GM19035 (cell line): ENCODE measurements around the gene CCNI2.
"Not testable (repeated sequence)": the region's sequence is repeated elsewhere in the genome, so short reads cannot be mapped to it uniquely, and the experiment has no call there.

ENCODE experiments used
- ATAC-seq: cut with Tn5 transposase; IDR thresholded peaks from one replicate; pipeline ENCODE4 v1.9.1; 2021; ENCODE audit not compliant: unreplicated experiment

The CCNI2 gene

DNA sequence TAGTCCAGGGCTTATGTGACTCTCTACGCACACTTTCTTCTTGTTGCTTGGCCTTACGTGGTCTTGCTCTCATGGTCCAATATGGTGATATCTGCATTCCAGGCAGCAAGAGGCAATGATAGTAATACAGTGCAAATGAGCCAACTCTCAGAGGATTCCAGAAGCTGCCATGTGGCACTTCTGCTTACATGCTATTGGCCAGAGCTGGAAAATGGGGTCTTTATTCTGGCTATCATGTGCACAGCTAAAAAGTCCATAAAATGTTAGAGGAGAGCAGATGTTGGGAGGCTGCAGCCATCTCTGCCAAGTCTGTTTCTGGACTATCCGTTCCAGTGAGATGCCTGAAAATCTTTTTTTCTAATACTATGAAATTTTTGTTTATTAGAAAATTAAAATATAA lies 32.7 kb downstream of the CCNI2 start:
- ATAC-seq, result no peak

DNA sequence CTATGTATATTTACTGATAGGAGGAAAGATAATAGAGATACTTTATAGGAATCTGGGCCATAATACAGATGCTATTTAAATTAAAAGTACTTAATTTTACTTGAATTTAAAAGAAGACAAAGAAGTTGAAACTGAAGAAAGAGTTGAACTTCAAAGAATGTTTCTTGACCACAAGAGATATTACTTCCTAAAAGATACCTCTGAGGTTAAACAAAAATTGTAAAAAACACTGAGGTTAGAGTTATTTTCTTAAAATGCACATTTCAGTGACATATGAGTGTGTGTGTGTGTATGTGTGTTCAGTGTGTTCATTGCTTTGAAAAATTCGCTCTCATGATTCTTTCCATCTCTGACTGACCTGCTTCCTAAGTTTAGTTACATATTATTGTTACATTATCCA lies 33.4 kb downstream of the CCNI2 start:
- ATAC-seq, result no peak

DNA sequence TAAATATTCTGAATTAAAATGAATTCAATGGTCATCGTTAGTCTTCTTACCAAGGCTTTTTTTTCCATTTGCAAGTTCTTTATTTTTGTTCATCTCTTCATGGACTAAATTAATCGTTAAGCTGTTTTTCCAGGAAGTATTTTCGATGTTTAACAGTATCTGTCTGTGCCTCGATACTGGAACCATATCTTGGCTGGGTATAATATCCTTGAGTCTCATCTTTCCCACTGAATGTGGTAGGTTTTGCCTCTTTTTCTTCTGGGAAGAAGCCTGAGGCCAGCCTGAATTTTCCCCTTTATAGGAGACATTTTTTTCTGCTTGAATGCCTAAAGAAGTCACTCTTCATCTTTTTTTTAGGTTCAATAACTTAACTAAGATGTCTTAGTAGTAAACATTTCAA lies 33.8 kb downstream of the CCNI2 start:
- no peak for ATAC-seq

DNA sequence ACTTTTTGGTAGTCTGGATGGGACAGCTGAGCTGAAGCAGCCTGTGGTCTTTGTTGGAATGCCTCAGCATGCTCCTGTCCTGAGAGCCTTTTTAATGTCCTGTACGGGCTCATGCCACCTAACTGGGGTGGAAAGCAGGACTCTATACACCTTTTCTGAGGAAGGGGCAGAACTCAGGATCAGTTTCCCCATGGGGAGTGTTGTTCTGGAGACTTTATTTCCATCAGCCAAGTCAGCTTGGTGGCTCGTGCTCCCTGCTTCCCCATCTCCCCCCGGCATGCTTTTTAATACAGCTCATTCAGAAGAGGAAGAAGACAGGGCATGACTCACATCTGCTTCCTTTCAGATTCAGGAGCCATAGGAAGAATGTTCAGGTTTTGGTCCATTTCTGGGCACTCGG lies 34.9 kb downstream of the CCNI2 start:
- no peak for ATAC-seq

DNA sequence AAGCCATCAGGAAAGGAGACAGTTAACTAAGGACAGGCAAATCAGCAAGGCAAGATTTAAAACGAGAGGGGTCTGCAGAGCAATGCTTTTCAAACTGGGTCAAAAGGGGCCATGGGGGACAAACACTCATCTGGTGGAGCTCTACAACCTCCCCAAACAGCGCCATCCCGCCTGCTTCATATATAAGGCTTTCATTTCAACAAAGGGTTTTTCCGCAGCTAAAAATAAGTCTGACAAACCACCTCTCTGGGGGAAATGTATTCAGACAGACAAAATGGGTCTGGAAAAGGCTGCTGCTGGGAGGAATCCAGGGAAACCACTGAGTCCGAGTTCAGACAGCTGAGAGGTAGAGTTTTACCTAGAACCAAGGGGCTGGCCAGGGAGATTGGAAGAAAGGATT lies 38.1 kb downstream of the CCNI2 start:
- ATAC-seq, result no peak

DNA sequence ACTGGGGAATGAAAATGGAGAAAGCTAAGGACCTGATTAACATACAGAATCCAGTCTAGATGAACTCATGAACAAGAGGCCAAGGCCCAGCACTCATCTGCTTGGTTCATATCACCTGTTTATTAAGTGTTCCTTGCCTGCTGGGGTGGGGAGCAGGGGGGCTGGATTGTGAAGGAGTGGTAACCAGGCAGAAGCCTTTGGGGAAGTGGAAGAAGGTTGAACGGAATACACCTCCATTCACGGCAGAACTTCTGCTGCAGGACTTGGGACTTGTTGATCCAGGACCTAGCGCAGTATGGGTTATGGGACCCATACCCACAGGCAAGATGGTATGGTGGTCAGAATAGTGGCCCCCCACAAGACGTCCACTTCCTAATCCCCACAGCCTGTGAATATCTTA lies 38.6 kb downstream of the CCNI2 start:
- ATAC-seq, result no peak

DNA sequence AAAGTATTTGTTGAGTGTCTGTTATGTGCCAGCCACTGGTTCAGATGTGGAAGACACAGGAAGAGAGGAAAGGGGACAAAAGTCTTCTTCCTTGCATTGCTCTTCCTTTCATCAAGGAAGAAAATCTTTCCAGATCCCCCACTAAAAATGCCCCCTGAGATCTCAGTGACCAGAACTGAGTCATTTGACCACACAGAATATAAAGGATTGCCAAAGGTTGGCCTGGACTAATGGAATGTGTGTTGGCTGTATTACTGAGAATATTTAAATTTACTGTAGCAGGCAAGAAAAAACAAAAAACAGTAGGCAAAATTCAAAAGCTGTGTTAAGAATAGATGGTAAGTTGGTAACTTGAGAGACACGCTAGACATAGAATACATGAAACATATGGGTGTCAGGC lies 39.9 kb downstream of the CCNI2 start:
- ATAC-seq, result no peak

DNA sequence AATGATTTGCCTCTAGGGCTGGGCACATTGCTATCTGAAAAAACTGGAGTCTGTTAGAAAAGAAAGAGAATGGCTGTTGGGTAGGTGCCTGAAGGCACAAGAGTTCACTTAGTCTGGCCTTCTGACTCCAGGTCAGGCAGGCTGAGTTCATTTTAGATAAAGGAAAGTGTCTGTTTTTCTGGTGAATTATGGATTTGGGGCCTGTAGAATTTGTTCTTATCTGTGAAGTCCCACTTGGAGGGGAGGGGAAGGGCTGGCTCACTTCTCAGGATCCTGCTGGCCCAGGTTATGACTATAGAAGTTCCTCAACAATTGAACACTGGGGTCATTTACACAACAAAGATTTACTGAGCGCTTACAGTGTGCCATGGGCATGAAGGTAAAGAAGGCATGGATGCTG lies 41.3 kb downstream of the CCNI2 start:
- ATAC-seq, result no peak

DNA sequence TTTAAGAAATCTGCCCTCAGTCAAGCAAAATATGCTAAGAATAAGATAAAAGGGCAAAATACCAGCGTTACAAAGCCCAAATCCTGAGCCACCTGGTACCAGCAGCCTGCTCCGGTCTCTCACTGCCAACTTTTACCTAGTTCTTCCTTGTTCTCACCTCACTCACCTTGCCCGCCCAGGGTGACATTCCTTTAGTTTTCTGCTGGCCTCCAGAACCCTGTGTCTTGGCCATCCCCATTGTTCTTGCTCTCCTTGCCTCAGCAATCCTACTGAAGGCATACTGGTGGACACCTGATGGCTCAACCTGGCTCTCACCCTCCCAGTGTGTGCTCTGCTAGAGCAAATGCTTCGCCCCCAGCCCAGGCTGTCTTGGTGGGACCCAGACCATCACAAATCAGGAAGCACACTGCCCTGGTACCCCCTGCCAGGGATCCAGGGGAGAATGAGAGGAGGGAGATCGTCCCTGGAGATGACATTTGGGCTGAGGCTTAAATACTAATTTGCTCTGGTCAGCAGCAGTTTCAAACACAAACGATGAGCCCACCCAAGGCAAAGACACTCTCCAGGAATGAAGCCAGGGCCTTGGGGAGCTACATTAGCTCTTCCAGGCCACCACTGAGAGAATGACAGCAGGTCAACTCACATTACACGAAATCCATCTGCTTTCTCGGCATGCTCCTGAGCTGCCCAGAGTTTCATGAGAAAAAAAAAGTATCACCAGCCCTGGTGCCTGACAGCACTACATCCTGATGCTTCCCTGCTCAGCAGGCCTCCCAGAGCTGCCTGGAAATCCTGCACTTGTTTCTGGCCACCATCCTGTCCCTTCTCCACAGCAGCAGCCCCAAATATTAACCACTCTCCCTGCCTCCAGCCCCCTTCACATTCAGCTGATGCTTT lies 42.0 kb downstream of the CCNI2 start:
- ATAC-seq, result no peak

DNA sequence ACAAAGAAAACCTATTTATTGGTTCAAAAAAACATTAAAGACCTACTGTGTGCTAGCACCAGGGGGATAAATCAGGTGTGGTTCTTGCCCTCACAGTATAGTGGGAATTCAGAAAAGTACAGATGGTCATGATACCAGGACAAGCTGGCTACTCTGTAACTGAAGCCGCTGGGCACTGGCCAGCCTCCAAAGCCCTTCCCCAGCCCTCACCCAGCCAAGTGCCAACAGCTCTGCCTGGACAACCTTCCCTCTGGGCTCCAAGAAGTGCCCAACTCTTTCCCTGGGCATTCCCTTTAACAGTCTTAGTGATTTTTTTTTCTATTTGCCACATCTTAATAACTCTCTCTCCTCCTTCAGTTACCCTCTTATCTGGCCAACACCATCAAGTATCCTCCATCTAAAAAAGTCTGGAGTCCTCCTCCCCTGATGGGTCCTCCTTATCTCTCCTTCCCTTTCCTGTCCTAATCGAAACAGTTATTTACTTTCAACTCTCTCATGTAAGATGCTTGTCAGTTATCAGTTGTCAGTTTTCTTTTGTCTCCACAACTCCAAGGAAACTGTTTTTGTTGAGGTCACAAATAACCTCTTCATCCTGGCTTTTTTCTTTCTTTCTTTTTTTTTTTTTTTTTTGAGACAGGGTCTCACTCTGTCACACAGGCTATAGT lies 43.1 kb downstream of the CCNI2 start:
- no peak for ATAC-seq

DNA sequence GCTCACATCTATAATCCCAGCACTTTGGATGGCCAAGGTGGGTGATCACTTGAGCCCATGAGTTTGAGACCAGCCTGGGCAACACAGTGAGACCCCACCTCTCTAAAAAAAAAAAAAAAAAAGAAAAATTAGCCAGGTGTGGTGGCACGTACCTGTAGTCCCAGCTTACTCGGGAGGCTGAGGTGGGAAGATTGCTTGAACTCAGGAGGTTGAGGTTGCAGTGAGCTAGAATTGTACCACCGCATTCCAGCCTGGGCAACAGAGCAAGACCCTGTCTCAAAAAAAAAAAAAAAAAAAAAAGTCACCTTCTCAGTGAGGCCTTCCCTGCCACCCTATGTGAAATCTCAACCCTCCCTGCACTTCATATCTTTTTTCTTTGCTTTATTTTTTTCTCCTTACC lies 43.8 kb downstream of the CCNI2 start:
- no peak for ATAC-seq

DNA sequence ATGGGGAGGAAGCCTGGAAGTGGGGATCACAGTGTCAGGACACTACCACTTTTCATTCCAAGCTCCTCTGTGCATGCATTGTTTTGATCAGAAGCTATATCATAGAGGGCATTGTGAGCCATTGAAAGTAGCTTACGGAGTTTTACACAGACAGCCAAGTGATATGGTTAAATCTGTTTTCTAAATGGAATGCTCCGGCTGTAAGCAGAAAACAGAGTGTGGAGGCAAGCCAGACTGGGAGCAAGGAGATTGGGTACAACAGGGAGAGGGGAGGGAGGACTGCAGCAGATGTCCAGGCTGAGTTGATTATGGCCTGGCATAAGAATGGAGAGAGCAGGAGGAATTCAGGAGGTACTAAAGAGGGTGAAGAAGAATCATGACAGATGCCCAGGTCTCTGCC lies 50.4 kb downstream of the CCNI2 start:
- no peak for ATAC-seq

DNA sequence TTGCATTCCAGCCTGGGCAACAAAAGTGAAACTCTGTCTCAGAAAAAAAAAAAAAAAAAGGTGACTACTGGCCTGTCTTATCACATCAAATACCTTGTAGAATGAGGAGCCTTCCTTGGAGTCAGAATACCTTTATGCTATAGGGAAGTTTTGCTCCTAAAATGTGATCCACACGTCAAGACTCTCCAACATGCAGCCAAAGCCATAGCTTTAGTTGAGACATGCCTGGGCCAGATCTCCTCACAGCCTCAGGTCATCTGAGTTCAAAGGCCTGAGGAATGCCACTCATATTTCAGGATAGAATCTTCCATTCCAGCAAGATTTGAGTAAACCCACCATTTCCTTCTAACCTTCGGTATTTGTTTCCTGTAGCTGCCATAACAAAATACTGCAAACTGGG lies 52.2 kb downstream of the CCNI2 start:
- no peak for ATAC-seq

DNA sequence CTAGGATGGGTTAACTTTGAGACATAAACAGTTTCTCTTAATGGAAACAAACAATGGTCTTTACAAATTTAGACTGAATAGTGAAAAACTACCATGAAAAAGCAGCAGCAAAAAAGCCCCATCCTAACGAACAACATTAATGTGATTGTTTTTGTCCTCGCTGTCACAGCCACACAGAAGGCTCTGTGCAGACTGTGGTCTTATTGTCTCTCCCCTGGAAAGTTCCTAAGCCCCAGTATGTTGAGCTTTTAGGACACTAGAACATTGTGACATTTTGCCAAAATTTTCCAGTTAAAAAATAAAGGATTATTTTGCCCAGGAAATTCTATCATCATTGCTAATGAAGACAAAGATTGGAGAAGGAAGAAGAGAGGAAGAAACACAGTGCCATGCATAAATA lies 53.3 kb downstream of the CCNI2 start:
- ATAC-seq, result no peak

DNA sequence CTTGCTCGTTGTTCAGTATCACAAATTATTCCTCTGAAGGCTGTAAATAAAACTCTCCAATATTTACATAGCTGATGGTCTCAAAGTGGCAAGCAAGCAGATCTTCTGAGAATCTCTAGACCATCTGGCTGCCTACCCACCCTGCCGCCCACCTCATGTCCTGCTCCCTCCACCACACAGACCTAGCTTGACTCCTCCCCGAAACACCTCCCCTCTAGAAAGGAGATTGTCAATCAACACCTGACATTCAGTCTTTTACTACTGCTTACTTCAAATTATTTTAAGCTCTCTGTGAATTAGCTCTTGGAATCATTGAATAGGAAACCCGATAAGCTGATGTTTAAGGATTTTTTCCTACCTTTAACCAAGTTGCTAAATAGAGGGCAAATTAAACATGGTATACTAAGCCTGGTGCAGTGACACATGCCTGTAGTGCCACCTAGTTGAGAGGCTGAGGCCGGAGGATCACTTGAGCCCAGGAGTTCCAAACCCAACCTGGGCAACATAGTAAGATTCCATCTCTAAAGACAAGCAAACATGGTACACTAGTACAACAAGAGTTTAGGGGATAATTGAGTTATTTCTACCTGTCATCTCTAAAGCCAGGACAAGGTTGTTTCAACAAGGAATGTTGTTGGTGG lies 54.9 kb downstream of the CCNI2 start:
- ATAC-seq, result no peak

DNA sequence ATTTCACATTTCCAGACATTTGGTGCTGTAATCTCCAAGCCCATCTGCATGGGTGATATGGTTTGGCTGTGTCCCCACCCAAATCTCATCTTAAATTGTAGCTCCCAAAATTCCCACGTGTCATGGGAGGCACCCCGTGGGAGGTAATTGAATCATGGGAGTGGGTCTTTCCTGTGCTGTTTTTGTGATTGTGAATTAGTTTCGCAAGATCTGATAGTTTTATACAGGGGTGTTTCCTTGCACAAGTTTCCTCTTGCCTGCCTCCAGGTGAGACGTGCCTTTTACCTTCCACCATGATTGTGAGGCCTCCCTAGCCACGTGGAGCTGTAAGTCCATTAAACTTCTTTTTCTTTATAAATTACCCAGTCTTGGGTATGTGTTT lies 55.5 kb downstream of the CCNI2 start:
- ATAC-seq, result not testable (repeated sequence)
